T-helper 2 cell (primary cell): Measurements from ENCODE around the gene MAPK8.

Experiments used
- DNase-seq, 5 experiments: peaks; one replicate each; pipeline versions ENCODE4 v3.0.0 to v3.0.0-alpha.2; 2012 to 2022

The MAPK8 gene

GRCh38 chr10:48464121-48464870, 157.8 kb downstream of the MAPK8 start:
- no peak for DNase-seq

DNA sequence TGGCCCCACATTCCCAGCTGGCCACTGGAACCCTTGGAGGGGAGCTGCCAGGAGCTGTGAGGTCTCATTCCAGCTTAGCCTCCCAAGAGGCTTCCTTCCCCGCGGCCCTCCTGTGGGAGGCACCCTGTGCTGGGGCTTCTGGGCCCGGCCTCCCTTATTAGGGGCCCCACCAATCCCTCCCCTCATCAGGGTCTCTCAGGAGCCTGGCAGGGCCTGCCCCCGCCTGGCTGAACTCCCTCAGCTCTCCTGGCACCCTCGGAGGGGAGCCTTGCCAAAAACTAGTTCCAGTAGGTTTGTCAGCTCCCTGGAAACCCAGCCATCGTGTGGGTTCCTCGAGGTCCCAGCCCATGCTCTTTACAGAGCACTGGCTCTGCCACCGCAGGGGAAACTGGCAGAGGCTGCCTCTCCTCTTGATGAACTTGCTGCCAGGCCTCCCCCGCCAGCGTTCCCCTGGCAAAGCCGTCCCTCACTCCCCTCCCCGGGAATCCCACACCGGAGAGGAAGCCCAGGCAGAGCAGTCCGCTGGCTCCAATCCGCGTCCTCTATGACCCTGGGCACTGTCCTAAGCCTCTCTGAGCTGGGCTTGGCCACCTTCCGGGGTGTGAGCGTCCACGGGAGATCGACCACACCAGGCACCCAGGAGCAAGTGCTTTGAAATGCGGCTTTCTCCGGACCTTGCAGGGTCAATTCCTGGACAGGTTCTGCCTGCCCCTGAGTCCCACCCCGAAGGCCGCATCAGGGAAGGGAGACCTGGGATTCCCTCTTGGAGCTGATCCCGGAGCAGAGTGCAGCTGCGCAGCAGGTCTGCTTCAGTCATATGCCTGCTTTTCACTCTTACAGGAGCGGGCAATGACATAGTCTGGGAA, 158.6 kb downstream of the MAPK8 start:
- DNase-seq, result no peak

GRCh38 chr10:48465860-48466521, 159.5 kb downstream of the MAPK8 start:
- DNase-seq, result no peak

DNA sequence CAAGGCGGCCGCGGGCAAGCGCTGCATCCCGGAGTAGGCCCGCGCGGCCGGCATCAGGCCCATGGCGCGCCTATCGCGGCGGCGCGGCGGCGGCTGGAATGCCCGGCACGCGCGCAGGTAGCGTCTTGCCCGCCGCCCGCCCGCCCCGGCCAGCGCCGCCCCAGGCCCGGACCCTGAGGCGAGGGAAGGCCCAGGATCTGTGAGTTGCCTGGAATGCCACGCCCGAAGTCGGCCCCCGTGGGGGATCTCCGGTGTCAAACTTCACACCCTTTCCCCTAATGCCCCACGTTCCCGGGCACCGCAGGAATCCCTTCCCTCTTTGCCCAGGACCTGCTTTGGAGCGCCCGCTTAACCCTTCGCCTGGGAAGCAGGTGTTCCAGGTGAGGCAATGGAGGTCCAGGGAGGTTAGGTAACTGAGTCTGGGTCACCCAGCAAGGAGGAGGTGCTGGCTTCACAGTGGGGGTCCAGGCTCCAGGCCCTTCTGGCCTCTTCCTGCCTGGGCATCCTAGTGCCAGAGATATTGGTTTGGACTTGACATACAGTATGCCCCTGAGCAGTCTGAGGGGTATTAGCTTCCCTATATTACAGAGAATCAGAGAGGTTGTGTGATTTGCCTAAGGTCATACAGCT, 160.2 kb downstream of the MAPK8 start:
- no peak for DNase-seq

DNA sequence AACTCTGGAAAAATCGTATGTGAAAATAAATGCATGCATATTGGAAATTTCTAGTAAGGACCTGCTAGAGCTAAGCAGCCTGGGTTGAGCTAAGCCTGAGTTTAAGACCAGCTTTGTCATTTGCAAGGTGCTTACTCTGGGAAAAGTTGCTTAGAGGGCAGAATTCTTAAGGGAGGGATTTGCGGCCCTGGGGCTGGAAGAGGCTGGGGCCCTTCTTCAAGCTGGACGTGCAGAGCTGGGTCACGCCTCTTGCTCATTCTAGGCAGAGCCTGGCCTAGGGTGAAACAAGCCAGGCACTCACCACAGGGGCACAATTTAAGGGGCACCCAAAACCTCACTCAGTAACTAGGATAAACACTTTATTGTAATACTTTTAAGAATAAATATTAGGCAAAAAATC, 161.2 kb downstream of the MAPK8 start:
- DNase-seq, result no peak

- DNase-seq, result no peak
These were observed 161.8 kb downstream of the MAPK8 start for GRCh38 chr10:48468130-48468790.

DNA sequence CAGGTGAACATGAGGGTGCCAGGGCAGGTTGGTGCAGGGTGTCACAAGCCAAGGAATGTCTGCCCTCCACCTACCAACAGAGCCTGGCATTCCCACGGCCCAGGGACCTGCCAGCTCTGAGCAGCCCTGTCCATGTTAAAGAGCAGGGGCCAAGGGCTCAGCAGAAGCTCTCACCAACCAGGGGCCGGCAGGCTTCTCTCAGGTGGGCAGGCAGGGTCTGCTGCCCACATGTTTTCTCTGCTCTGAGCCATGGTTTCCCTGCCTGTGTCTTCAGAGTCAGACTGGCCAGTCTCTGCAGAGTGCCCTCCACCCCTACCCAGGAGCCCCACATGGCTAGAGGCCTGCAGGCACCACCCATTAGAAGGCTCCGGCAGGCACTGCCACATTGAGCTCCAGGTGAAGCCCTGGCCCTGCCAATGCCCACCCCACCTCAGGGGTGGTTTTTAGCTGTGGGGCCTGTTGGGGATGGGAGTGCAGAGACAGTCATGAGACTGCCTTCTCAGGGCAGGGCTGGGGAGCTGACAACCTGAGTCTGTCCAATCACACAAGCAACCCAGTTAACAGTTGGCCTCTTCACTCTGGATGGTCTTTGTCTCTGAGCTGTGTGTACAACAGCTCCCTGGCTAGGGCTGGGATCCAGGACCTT, 162.5 kb downstream of the MAPK8 start:
- no peak for DNase-seq

- DNase-seq, result no peak
These were observed 163.1 kb downstream of the MAPK8 start for GRCh38 chr10:48469516-48470020.

DNA sequence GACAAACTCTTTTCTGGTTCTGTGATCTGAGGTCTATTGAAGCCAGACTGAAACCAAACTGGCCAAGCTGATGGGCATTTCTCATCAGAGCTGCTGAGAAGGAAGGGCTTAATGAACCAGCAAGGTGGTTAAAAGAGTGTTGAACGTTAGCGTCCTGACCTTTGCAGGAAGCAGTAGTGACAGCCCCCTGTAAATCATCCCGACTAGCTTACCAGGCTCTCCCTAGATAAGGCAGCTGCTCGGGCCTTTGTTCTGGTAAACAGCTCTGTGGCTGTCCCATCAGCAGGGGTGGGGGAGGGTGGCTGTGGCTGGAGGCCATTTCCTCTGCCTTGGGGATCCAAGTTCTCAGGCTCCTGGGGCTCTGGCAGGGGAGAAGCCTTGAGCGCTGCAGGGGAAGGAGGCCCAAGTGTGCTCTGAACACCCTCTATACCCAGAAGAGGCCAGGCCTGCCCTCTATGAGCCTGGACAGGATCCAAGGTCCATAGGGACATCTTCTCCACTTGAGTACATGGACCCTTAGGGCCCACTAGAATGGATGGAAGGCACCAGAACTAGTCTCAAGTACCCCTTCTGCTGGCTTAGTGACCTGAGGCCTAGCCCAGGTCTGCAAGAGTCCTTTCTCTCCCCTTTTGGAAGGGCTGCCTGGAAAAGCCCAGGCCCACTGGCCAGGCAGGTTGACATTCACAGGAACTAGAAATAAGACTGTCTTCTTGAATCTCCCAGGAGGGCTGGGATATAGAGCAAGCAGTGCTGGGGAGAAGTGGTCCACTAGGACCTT, 163.8 kb downstream of the MAPK8 start:
- no peak for DNase-seq

GRCh38 chr10:48470893-48471805, 164.7 kb downstream of the MAPK8 start:
- no peak for DNase-seq

GRCh38 chr10:48472501-48473069, 166.1 kb downstream of the MAPK8 start:
- DNase-seq, result no peak

DNA sequence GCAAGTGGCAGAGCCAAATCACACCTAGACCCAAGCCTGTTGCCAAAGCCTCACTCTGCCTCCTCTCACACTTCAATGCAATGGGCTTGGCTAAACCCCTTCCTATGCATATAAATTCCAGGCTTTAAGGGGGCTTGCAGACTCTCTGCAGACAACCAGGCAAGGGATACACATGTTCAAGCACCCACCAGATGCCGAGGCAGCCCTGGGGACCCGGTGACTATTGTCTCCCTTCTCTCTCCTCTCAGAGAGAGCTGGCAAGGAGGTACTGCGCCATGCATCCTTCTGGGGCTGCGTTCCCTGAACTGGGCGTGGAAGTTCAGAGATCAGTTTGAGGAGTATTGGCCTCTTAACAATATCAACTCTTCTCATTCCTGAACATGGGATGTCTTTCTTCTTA, 167.2 kb downstream of the MAPK8 start:
- no peak for DNase-seq

GRCh38 chr10:48474765-48475365, 168.4 kb downstream of the MAPK8 start:
- no peak for DNase-seq

DNA sequence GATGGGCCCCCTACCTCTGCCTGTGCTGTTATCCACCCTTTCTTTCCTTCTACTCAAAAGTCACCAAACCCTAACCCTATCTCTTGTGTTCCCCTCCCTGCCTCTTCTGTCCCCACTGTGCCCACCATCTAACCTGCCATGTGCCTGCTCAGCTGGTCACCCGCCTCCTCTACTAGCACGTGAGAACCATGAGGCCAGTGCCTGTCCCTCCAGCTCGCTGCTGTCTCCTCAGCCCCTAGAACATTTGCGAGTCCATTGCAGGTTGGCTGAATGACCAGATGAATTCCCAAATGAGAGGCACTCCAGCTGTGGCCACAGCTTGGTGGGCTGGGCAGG, 169.4 kb downstream of the MAPK8 start:
- DNase-seq, result no peak

DNA sequence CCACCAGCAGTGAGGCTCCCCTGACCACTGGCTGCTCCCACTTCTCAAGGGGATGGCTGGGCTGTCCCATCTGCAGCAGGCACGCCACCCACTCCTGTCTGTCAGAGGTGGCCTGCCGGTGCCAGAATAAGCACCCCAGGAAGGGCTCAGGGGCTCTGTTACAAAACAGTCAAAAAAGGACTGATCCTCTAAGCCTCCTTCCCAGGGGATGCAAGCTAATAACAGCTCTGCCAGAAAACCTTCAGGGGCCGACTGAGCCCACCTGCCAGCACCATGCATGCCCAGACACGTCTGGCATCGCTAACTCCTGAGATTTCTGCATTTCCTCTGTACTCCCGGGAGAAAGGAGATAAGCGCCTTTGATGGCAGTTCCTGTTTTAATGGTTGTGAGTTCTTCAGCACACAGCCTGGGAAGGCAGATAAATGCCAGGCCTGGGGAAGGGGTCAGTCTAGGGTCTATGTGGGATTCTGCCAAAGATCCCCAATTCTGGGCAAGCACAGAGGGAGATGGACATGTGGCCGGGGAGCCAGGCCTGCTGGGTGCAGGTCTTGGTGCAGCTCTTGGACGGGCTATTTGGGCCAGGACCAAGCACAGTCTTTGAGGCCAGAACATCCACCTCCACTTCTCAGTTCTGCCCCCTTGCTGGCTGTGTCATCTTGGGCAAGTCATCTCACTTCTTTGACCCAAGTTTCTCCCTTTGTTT, 170.0 kb downstream of the MAPK8 start:
- DNase-seq, result no peak

DNA sequence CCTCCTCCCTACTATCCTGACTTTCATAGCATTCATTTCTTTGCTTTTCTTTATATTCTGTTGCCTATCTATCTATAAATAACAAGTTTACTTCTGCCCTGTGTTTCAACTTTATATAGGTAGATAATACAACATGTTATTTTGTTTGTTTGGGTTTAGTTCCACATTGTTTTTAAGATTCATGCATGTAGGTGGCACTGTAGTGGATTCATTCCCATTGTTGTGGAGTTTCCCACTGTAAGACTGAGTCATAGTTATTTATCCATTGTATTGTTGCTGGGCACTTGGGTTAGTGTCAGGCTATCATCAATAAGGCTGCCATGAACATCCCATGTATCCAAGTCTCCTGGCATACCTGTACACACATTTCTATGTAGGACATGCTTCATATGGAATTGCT, 170.7 kb downstream of the MAPK8 start:
- DNase-seq, result no peak

DNA sequence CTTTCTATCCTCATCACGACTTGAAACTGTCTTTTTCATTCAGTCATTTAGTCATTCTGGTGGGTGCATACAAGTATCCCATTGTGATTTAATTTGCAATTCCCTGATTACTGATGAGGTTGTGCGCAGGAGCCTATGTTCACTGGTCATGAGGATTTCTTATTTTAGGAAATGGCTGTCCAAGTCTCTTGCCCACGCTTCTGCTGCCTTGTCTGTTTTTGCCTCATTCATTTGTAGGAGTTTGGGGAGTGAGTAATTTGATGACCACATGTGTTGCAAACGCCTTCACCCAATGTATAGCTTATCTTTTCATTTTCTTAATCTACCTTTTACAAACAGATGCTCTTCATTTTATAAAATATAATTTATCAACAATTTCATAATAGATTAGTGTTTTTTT, 171.1 kb downstream of the MAPK8 start:
- DNase-seq, result no peak

- DNase-seq, result no peak
These were observed 172.0 kb downstream of the MAPK8 start for GRCh38 chr10:48478469-48478868.
